Measurements from ENCODE around the gene F13A1.

GRCh38 chr6:6351511-6352025, 31.1 kb upstream of the F13A1 start:
- no peak for TF ChIP-seq CTCF (IDR thresholded peaks at IDR 0.05; ENCODE audit: insufficient read depth, low read length, poor library complexity, severe bottlenecking)
- no peak for TF ChIP-seq EZH2phosphoT487 (conservative IDR thresholded peaks at IDR 0.05; ENCODE audit: low read length)
